HG03103 (cell line): ENCODE results near the gene SPP2.

Source experiments
- ATAC-seq: cut with Tn5 transposase; IDR thresholded peaks from one replicate; pipeline ENCODE4 v1.9.1; 2021; ENCODE audit warnings: low read depth; ENCODE audit not compliant: unreplicated experiment

The SPP2 gene

GRCh38 chr2:234050455-234051135, at the start of gene SPP2:
Gene SPP2, plus strand, starts transcription at chr2:234050702. Its CDS starts 85 bp downstream, at chr2:234050787.
- no peak for ATAC-seq

GRCh38 chr2:234001380-234002160, 48.9 kb upstream of the SPP2 start:
- no peak for ATAC-seq

GRCh38 chr2:234002281-234002680, 48.2 kb upstream of the SPP2 start:
- no peak for ATAC-seq

DNA sequence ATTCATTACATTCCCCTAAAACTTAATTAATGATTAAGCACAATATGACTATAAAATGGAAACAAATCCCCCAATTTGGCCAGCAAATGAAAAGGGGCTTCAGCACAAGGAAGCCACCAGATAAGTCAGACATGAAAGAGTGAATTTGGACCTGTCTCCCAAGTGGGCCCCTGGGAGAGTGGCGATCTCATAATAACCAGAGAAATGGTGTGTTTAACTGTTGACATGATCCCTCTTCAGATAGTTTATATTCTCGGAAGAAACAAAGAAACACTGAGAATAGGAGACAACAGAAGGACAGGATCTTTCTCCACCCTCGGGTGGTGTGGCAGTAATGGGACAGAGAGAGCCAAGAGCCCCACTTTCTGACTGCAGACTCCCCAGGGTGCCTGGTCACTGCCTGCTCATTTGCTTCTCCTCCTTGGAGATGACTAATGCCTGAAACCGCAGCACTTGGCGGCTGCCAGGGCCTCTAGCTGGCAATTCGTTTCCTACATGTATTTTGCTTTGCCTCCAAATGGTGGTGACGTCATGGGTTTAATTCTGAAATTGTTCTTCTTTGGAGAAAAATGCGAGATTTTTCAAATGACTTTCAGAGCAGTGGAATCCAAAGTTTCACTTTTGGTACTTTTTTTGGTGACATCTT, 46.4 kb upstream of the SPP2 start:
- ATAC-seq: no peak

- no peak for ATAC-seq
Observed at GRCh38 chr2:234005126-234005525, 45.4 kb upstream of the SPP2 start.

GRCh38 chr2:234006501-234006900, 44.0 kb upstream of the SPP2 start:
- ATAC-seq: no peak

DNA sequence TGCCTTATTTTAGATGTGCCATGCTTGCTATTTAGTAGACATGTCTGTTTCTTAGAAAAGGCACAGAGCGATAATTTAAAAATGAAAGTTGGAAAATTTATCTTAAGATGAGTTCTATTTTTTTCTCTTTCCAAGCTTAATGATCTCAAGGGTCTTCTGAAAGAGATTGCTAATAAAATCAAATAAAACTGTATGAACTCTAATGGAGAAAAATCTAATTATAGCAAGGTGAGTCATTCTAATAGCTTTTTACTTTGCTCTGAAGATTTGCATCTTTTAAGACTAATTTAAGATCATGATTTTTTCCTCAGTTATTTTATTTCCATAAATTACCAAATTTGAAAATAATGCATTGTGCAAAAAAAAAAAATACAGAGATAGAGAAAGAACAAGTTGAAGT, 36.1 kb upstream of the SPP2 start:
- no peak for ATAC-seq

- no peak for ATAC-seq
Observed at GRCh38 chr2:234015861-234016260, 34.6 kb upstream of the SPP2 start.

DNA sequence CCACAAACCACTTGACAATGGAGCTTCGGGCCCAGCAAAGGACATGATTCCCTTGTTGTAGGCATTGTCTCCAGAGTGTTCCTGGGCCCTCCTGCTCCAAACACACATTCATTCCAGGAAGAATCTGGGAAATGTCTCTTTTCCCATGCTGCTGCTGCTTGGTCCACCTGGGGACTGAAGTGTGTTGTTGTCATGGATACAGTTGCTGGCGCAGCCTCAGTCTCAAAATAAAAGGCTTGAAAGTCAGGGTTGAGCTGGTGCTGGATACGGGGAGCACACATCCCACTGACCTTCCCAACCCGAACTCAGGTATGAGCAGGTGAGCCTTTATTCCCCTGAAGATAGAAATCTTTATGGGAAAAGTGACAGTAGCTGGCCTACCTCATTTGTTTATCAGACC, 30.6 kb upstream of the SPP2 start:
- ATAC-seq: no peak

- no peak for ATAC-seq
Observed at GRCh38 chr2:234020332-234020731, 30.2 kb upstream of the SPP2 start.

- no peak for ATAC-seq
Observed at GRCh38 chr2:234022424-234022823, 28.1 kb upstream of the SPP2 start.

GRCh38 chr2:234024304-234024703, 26.2 kb upstream of the SPP2 start:
- no peak for ATAC-seq

- peak; percentile 65 for ATAC-seq
Observed at GRCh38 chr2:234025466-234025865, 25.0 kb upstream of the SPP2 start.

- ATAC-seq: no peak
Observed at GRCh38 chr2:234025891-234026401, 24.6 kb upstream of the SPP2 start.

DNA sequence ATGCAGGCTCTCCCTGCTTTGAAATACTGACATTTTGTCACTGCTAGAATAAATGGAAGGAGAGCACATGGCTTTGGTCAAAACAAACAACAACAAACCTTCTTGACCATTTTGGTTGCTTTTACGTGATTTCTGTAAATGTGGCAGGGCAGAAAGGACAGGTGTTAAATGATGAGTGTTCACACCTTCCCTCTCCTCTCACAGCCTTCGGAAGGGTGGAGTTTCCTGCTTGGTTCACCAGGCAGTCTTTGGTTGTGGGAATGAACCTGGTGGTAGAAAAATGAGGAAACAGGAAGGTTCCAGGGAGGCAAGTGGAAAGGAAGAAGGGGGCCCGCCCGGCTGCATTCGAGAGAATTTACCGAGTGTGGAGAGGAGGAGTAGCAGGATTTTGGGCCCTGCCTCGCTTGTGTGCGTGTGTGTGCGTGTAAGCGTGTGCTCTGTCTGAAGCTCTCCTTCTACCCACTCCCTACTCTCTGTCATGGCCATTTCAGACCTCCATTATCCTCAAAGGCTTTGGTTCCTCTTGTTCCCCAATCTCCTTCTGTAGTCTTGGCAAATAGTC, 23.7 kb upstream of the SPP2 start:
- ATAC-seq: no peak

DNA sequence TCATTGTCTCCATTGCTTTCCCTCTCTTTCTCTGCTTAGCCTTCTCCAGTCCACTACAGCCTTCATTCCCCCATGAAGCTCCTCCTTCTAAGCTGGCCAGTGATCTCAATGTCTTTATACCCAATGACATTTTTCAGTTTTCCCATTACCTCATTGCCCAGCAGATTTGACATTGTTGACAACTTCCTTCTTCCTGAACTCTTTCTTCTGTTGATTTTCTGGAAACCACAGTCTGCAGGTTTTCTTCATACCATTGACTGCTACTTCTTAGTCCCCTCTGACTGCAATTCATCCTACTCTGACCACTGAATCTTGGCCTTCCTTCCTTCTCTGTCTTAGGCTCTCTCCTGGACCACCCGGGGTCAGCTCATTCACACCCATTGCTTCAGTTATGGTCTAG, 22.9 kb upstream of the SPP2 start:
- no peak for ATAC-seq

GRCh38 chr2:234029150-234029733, 21.3 kb upstream of the SPP2 start:
- ATAC-seq: no peak

DNA sequence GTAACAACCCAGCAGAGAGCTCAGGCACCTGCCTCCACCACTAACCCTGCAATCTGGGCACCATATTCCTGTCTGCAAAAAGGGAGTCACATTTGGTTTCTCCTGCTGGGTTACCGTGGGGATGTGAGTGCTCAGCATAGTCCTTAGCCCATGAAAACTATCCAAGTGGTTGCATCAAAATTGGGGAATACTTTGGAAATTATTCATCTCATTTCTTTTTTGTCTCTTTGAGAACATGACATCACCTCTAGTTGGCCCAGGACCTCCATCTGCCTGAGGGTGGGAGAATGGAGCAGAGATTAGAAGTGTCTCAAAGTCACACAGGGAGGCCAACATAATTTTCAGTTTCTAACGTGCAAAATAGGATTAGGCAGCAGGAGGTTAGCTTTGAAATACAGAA, 19.3 kb upstream of the SPP2 start:
- no peak for ATAC-seq

DNA sequence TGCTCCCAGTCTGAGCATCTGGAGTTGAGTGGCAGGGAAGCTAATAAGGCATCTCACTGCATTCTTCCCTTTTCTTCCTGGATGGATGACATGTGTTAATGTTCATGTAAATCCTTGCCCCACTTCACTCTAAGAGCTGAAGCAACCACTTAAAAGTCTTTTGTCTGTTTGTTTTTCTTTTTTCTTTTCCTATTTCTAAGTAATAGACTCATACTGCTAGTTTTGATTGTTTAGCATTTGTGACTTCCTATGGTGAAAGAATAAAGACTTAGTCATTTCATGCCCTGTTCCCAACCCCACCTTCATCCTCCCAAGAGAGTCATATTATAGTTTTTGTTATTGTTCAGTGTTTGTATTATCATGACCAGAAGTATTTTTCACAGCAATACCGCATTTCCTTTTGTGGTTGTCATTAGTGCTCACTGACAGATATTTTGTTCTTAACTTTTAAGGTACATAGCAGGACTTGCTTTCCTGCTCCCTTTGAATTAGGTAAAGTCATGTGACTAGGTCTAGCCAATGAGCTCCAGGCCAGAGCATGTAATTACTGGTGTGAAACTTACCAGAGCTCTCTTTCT, 18.1 kb upstream of the SPP2 start:
- ATAC-seq: no peak

GRCh38 chr2:234033174-234033573, 17.3 kb upstream of the SPP2 start:
- no peak for ATAC-seq
